D721Med (cell line): ENCODE results near the gene POMGNT1.

Experiments used
- DNase-seq: peaks from one replicate; pipeline ENCODE4 v3.0.0; 2011; ENCODE audit warnings: low spot score; ENCODE audit not compliant: insufficient read length
- FAIRE-seq: peaks from 2 replicates; lab custom pipeline; 2011; peaks lifted over from hg19 to GRCh38; lab: Jason Lieb, UNC
- TF ChIP-seq, protein P1 (sequence below): IDR thresholded peaks from 2 replicates; pipeline ENCODE4 v1.5.1; 2012; ENCODE audit warnings: mild to moderate bottlenecking, control low read depth; ENCODE audit not compliant: insufficient read depth; ENCODE audit errors: missing control alignments

Gene POMGNT1

DNA sequence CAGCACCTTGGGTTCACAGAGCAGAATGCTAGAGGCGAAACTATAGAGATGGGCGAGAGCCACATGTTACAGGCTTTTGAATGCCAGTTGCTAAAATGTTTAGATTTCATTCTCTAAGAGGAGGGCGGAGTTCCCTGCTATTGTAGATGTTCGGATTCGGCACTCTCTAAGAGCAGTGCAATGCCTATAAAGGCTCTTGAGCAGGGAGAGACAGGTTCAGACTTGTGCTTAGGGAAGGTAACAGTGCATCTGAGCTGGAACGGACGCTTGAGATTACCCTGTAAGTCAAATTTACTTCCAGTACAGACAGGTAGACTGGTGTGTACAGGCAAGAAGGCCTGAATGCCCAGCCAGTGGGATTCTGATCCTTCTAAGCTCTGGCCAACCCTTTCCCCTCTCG lies 20.2 kb upstream of the POMGNT1 start:
- DNase-seq = no peak
- no peak for FAIRE-seq
- TF ChIP-seq, protein P1, sequence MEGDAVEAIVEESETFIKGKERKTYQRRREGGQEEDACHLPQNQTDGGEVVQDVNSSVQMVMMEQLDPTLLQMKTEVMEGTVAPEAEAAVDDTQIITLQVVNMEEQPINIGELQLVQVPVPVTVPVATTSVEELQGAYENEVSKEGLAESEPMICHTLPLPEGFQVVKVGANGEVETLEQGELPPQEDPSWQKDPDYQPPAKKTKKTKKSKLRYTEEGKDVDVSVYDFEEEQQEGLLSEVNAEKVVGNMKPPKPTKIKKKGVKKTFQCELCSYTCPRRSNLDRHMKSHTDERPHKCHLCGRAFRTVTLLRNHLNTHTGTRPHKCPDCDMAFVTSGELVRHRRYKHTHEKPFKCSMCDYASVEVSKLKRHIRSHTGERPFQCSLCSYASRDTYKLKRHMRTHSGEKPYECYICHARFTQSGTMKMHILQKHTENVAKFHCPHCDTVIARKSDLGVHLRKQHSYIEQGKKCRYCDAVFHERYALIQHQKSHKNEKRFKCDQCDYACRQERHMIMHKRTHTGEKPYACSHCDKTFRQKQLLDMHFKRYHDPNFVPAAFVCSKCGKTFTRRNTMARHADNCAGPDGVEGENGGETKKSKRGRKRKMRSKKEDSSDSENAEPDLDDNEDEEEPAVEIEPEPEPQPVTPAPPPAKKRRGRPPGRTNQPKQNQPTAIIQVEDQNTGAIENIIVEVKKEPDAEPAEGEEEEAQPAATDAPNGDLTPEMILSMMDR = no peak

DNA sequence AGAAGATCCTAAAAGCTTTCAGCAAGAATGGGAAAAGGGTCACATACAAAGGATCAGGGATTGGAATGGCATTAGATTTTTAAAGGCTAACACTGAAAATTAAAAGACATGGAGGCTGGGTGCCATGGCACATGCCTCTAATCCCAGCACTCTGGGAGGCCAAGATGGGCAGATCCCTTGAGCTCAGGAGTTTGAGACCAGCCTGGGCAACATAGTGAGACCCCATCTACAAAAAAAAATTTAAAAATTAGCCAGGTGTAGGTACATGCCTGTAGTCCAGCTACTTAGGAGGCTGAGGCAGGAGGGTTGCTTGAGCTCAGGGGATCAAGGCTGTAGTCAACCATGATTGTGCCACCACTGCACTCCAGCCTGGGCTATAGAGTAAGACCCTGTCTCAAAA lies 17.3 kb upstream of the POMGNT1 start:
- FAIRE-seq (no peak), DNase-seq (no peak)
- TF ChIP-seq, protein P1 = no peak

DNA sequence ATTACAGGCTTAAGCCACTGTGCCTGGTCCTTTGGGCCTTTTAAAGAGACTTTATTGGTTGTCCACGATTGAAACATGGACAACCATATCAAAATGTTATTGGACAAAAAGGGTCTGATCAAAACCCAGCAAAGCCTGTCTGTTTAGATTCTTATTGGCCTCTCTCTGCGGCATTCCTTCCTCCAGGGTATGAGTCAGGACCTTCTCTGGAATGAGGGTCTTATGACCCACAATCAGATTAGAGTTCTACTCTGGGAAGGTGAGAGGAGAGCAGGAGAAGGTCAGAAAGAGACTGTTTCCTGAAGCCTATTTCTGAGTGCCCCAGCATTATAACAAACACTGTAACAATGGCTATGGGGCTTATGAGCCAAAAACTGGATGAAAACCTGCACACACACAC lies 12.8 kb upstream of the POMGNT1 start:
- FAIRE-seq = no peak
- TF ChIP-seq, protein P1 = no peak

DNA sequence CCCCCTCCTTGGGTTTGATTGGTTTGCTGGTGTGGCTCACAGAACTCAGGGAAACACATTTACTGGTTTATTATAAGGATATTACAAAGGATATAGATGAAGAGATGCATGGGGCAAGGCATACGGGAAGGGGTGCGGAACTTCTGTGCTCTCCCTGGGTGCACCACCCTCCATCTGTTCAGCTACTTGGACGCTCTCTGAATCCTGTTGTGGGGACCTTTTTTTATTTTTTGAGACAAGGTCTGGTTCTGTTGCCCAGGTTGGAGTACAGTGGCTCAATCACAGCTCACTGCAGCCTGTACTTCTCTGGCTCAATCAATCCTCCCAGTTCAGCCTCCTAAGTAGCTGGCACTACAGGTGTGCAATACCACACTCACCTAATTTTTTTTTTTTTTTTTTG lies 12.3 kb upstream of the POMGNT1 start:
- no peak for FAIRE-seq
- DNase-seq = no peak
- TF ChIP-seq, protein P1 = no peak

More for the DNA sequence above, 12.8 kb upstream of the POMGNT1 start:
- no peak for DNase-seq

DNA sequence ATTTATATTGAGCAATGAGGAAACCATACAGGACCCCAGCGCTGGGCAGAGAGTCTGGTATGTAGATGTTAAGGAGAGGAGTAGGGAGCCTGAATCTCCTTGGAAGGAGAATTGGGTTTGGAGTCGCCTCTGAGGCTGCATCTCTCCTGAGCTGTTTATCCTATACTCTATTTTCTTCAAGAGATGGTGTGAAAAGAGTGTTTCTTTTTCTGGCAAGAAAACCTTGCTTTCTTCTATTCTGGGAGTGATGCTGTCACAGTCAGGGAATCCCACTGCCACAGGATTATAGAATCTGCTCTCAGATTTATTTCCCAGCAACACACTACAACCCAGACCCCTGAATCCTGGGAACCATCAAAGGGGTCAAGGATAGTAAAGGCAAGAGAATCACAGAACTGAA lies 8.2 kb upstream of the POMGNT1 start:
- TF ChIP-seq, protein P1 = no peak
- FAIRE-seq (no peak), DNase-seq (no peak)

DNA sequence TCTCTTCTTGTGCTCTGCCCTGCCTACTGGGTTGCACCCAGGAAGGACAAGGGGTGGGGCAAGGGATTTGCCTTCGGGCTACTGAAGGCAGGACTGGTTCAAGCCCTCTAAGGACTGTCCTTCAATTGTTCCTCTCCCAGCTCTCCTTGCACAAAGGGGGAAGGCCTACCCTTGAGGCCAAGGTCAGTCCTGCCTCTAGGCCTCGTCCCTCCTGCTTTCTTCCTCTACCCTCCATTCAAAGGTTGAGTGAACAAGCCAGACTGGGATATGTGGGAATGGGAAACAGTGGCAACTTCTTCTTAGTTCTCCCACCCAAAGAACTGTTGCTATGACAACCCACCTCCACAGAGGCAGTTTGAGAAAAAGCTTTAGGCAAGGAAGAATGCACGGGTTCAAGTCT lies 7.6 kb upstream of the POMGNT1 start:
- TF ChIP-seq, protein P1 = no peak
- no peak for FAIRE-seq

DNA sequence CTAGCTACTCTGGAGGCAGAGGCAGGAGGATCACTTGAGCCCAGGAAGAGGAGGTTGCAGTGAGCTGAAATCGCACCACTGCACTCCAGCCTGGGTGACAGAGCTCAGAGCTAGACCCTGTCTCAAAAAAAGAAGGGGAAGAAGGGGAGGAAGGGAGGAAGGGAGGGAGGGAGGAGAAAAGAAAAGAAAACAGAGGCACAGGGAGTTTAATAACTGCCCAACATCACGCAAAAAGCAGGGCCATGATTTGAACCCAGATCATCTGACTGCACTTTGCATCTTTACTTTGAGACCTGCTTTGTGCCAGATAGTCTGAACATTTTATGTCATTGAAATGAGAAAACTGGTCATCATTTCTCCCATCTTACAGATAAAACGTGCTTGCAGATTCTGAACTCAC lies 6.9 kb upstream of the POMGNT1 start:
- TF ChIP-seq, protein P1 = no peak
- DNase-seq (no peak), FAIRE-seq (no peak)

More for the DNA sequence above, 7.6 kb upstream of the POMGNT1 start:
- DNase-seq = no peak
